ENCODE measurements around the gene CYSTM1.
A peak's percentile ranks its signal among the peaks of the same experiment; 100 is the strongest.

CYSTM1 gene

GRCh38 chr5:140157032-140157781, 17.8 kb upstream of the CYSTM1 start:
- Histone ChIP-seq H3K27ac (peak overlapping the region in 1 of 2 donors; percentile 61), H3K4me3 (peak overlapping the region; percentile 73)
- TF ChIP-seq CTCF (IDR thresholded peaks at IDR 0.05): peak; percentile 83
- peak; percentile 88 for DNase-seq (ENCODE audit: low spot score)

- TF ChIP-seq CTCF (IDR thresholded peaks at IDR 0.05): no peak
- no peak for DNase-seq (ENCODE audit: low spot score)
- Histone ChIP-seq H3K27ac (no peak overlapping the region), H3K4me3 (no peak overlapping the region)
These were observed 15.7 kb upstream of the CYSTM1 start for GRCh38 chr5:140159014-140159927.

GRCh38 chr5:140162275-140162674, 12.7 kb upstream of the CYSTM1 start:
- no peak for DNase-seq (ENCODE audit: low spot score)
- Histone ChIP-seq H3K4me3 (no peak overlapping the region), H3K27ac (no peak overlapping the region)
- TF ChIP-seq CTCF (IDR thresholded peaks at IDR 0.05): no peak

- no peak for TF ChIP-seq CTCF (IDR thresholded peaks at IDR 0.05)
- no peak for DNase-seq (ENCODE audit: low spot score)
- H3K27ac ChIP-seq: no peak overlapping the region
- no peak overlapping the region for H3K4me3 ChIP-seq
These were observed 12.2 kb upstream of the CYSTM1 start for GRCh38 chr5:140162781-140163180.

- no peak for TF ChIP-seq CTCF (IDR thresholded peaks at IDR 0.05)
- DNase-seq (ENCODE audit: low spot score): no peak
These were observed 9.7 kb upstream of the CYSTM1 start for GRCh38 chr5:140165101-140165922.

GRCh38 chr5:140165923-140166270, 9.1 kb upstream of the CYSTM1 start:
- DNase-seq (ENCODE audit: low spot score): no peak
- no peak overlapping the region for H3K27ac ChIP-seq
- no peak overlapping the region for H3K4me3 ChIP-seq
- no peak for TF ChIP-seq CTCF (IDR thresholded peaks at IDR 0.05)

More at GRCh38 chr5:140165101-140165922, 9.7 kb upstream of the CYSTM1 start:
- H3K27ac ChIP-seq: peak overlapping the region in 1 of 2 donors; percentile 40
- H3K4me3 ChIP-seq: no peak overlapping the region
